Tibial nerve (tissue), 4 donors: ENCODE measurements around the gene PLPP4.

Source experiments
- EP300 ChIP-seq, 2 donors: sonication (generic); formaldehyde crosslinking; IDR thresholded peaks; one replicate each; pipeline ENCODE4 v1.6.1; 2017; ENCODE audit warnings: antibody characterized with exemption in 2 of 2, mild to moderate bottlenecking in 1 of 2
- POLR2A ChIP-seq, 2 donors: fragments of 450-650 bp; IDR thresholded peaks; one replicate each; pipeline ENCODE4 v1.6.1; 2017; ENCODE audit warnings: antibody characterized with exemption in 2 of 2, mild to moderate bottlenecking in 2 of 2, moderate library complexity in 2 of 2
- TF ChIP-seq, protein P1 (sequence below), 5 experiments: fragments of 200-600 bp in 3 of 5; fragments of 450-650 bp in 2 of 5; sonication (generic) in 3 of 5; IDR thresholded peaks; one replicate each; pipeline ENCODE4 v1.5.1; 2016 to 2019; ENCODE audit warnings: antibody characterized with exemption in 5 of 5, mild to moderate bottlenecking in 3 of 5, moderate library complexity in 2 of 5

DNA sequence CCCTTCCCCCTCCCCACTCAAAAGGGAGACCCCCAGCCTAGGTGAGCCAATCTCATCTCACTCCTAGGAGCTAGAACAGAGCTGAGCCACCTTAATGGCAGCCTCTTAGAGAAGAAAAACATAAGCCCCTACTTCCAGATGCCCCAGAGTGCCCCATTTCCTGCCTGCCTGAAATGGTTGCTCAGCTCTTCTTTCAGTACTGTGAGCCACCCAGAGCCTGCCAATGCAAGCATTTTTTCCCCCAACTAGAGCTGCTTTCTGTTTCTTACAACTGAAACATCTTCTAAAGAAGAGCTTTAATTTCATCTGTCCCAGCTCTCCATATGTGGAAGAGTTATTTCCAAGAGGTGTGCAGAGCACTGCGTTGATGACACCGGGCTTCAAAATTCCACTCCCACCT, 136.7 kb downstream of the PLPP4 start:
- TF ChIP-seq POLR2A (IDR thresholded peaks at IDR 0.05) (no peak), EP300 (IDR thresholded peaks at IDR 0.05) (no peak)
- TF ChIP-seq, protein P1, sequence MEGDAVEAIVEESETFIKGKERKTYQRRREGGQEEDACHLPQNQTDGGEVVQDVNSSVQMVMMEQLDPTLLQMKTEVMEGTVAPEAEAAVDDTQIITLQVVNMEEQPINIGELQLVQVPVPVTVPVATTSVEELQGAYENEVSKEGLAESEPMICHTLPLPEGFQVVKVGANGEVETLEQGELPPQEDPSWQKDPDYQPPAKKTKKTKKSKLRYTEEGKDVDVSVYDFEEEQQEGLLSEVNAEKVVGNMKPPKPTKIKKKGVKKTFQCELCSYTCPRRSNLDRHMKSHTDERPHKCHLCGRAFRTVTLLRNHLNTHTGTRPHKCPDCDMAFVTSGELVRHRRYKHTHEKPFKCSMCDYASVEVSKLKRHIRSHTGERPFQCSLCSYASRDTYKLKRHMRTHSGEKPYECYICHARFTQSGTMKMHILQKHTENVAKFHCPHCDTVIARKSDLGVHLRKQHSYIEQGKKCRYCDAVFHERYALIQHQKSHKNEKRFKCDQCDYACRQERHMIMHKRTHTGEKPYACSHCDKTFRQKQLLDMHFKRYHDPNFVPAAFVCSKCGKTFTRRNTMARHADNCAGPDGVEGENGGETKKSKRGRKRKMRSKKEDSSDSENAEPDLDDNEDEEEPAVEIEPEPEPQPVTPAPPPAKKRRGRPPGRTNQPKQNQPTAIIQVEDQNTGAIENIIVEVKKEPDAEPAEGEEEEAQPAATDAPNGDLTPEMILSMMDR (IDR thresholded peaks at IDR 0.05) = no peak
